Measurements from ENCODE around the gene UACA.

The UACA gene

DNA sequence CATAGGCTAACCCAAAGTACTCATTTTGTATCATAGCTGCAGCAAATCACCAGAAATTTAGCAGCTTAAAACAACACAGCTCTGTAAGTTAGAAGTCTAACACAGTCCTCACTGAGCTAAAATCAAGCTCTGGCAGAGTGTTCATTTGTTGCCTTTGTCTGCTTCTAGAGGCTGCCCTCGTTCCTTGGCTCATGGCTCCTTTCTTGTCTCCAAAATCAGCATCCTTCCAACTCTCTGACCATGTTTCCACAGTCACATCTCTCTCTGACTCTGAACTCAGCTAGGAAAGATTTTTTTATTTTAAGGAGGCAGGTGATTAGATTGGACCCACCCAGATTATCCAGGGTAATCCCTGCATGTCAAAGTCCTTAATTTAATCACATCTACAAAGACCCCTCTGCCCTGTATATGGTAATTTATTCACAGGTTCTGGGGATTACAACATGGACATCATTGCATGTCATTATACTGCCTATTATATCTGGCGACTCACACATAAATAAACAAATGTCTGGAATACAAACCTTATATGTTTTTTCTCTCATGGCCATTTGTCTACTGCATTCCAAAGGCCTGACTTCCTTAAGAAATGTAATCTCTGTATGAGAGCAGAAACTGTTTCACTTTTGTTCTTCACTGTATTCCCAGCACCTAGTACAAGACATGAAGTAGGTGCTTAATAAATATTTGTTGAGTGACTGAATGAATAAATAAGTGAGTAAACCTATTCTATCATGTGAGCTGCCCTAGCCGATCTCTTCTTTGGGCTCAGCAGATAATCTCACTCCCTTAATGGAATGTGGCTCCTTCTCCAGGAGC is 15.1 kb upstream of the UACA start:
- no peak for DNase-seq (ENCODE audit: extremely low spot score)
- ChIA-PET POLR2A (interaction anchor here (1.0 to 1.2 kb wide), 2 partner anchors 8 to 15 kb away, joined by 3 read pairs; partner anchors contain the start of gene UACA), CTCF (interaction anchor here (0.8 kb wide), 1 partner anchor 11 kb away, joined by 6 read pairs; no protein-coding TSS in a partner anchor)
- TF ChIP-seq, protein P1, sequence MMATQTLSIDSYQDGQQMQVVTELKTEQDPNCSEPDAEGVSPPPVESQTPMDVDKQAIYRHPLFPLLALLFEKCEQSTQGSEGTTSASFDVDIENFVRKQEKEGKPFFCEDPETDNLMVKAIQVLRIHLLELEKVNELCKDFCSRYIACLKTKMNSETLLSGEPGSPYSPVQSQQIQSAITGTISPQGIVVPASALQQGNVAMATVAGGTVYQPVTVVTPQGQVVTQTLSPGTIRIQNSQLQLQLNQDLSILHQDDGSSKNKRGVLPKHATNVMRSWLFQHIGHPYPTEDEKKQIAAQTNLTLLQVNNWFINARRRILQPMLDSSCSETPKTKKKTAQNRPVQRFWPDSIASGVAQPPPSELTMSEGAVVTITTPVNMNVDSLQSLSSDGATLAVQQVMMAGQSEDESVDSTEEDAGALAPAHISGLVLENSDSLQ (IDR thresholded peaks at IDR 0.05): no peak
- TF ChIP-seq BHLHE40 (IDR thresholded peaks at IDR 0.05; ENCODE audit: borderline replicate concordance) (no peak), LEF1 (IDR thresholded peaks at IDR 0.05; ENCODE audit: borderline replicate concordance) (no peak), CTBP1 (IDR thresholded peaks at IDR 0.05; ENCODE audit: borderline replicate concordance) (no peak), FOXK2 (IDR thresholded peaks at IDR 0.05) (no peak), SP1 (IDR thresholded peaks at IDR 0.05) (no peak), FOXM1 (IDR thresholded peaks at IDR 0.05; ENCODE audit: borderline replicate concordance) (no peak), ELF4 (IDR thresholded peaks at IDR 0.05) (no peak), ZNF384 (IDR thresholded peaks at IDR 0.05) (no peak), L3MBTL2 (conservative IDR thresholded peaks at IDR 0.05) (no peak), NFRKB (IDR thresholded peaks at IDR 0.05) (no peak), TARDBP (IDR thresholded peaks at IDR 0.05) (no peak), SUZ12 (IDR thresholded peaks at IDR 0.05) (no peak), HDGF (IDR thresholded peaks at IDR 0.05; ENCODE audit: borderline replicate concordance) (no peak)

DNA sequence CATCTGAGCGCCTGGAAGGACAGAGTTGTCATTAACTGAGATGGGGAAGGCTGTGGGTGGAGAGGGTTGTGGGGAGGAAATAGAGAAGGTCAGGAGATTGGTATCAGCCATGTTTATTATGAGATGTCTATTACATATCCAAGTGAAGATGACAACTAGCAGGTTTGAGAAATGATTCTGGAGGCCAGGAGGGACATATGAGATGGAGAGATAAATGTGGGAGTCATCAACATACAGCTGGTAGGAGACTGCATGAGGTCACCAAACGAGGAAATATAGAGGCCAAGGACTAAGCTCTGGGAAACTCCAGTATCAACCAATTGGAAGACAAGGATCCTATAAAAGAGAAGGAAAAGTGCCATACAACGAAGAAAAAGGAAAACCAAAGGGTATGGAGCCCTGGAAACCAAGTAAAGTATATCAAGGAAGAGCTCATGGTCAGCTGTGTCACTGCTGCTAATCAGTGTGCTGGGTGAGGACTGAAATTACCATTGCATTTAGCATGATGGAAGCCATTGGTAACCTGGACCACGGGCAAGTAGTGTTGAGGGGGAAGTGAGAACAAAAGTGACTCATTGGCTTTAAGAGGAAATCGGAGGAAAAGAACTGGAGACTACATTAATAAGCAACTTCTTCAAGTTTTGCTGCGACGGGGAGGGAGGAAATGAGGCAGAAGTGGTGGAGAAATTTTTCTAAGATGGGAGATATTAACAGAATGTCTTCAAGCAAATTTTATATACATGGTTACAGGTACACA is 14.0 kb upstream of the UACA start:
- ChIA-PET POLR2A (no interaction called here), CTCF (interaction anchor here (0.8 to 1.0 kb wide), 2 partner anchors 10 to 34 kb away, joined by 4 to 6 read pairs; no protein-coding TSS in a partner anchor)
- no peak for DNase-seq (ENCODE audit: extremely low spot score)
- TF ChIP-seq FOXM1 (IDR thresholded peaks at IDR 0.05; ENCODE audit: borderline replicate concordance) (no peak), CTBP1 (IDR thresholded peaks at IDR 0.05; ENCODE audit: borderline replicate concordance) (no peak), LEF1 (IDR thresholded peaks at IDR 0.05; ENCODE audit: borderline replicate concordance) (no peak), SUZ12 (IDR thresholded peaks at IDR 0.05) (no peak), SP1 (IDR thresholded peaks at IDR 0.05) (no peak), NFRKB (IDR thresholded peaks at IDR 0.05) (no peak), HDGF (IDR thresholded peaks at IDR 0.05; ENCODE audit: borderline replicate concordance) (no peak), BHLHE40 (IDR thresholded peaks at IDR 0.05; ENCODE audit: borderline replicate concordance) (no peak), L3MBTL2 (conservative IDR thresholded peaks at IDR 0.05) (no peak), ARNT (IDR thresholded peaks at IDR 0.05) (no peak), ELF4 (IDR thresholded peaks at IDR 0.05) (no peak), TARDBP (IDR thresholded peaks at IDR 0.05) (no peak)
- TF ChIP-seq, protein P1 (IDR thresholded peaks at IDR 0.05): no peak

DNA sequence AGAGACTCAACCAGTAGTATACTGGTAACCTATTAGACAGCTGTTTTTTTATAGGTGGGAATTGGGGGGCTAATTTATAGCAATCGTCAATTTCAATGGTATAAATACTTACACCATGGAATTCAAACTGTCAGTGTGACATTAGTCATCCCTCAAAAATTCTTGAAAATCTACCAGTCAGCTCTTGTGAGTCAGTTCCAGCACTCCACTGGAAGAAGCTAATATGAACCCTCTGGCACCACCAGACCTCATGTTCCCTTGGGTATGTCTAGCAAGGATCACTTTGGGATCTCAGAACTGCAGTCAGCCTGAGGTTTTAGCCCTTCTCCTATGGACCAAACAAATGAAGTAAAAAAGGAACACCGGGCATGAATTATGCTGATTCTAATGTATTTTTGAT is 11.8 kb upstream of the UACA start:
- TF ChIP-seq LEF1 (IDR thresholded peaks at IDR 0.05; ENCODE audit: borderline replicate concordance): no peak
- no peak for TF ChIP-seq FOXK2 (IDR thresholded peaks at IDR 0.05)
- TF ChIP-seq, protein P1 (IDR thresholded peaks at IDR 0.05): no peak
- TF ChIP-seq CTBP1 (IDR thresholded peaks at IDR 0.05; ENCODE audit: borderline replicate concordance): no peak
- no peak for TF ChIP-seq FOXM1 (IDR thresholded peaks at IDR 0.05; ENCODE audit: borderline replicate concordance)
- TF ChIP-seq TARDBP (IDR thresholded peaks at IDR 0.05): no peak
- no peak for TF ChIP-seq SUZ12 (IDR thresholded peaks at IDR 0.05)
- TF ChIP-seq FOXA1 (IDR thresholded peaks at IDR 0.05): no peak
- TF ChIP-seq BHLHE40 (IDR thresholded peaks at IDR 0.05; ENCODE audit: borderline replicate concordance): no peak
- POLR2A ChIA-PET: no interaction called here
- no peak for DNase-seq (ENCODE audit: extremely low spot score)
- CTCF ChIA-PET: no interaction called here

DNA sequence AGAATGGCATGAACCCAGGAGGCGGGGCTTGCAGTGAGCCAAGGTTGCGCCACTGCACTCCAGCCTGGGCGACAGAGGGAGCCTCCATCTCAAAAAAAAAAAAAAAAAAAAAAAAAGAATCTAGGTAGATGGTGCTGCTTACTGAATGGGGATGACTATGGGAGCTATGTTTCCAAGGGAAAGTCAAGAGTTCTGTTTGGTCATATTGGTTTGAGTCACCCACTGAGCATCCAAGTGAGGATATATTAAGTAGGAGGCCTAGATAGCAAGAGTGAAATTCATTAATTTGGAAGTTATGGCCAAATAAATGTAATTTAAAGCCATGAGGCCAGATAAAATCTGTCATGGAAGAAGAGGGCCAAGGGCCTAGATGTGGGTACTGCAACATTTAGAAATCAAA is 9.0 kb upstream of the UACA start:
- DNase-seq (ENCODE audit: extremely low spot score): no peak
- no peak for TF ChIP-seq SP1 (IDR thresholded peaks at IDR 0.05)
- no peak for TF ChIP-seq FOXK2 (IDR thresholded peaks at IDR 0.05)
- no peak for TF ChIP-seq FOXA1 (IDR thresholded peaks at IDR 0.05)
- TF ChIP-seq TARDBP (IDR thresholded peaks at IDR 0.05): no peak
- POLR2A ChIA-PET: interaction anchor here (1.4 kb wide), 1 partner anchor 9 kb away, joined by 6 read pairs; the partner anchor contains the start of gene UACA
- CTCF ChIA-PET: no interaction called here

DNA sequence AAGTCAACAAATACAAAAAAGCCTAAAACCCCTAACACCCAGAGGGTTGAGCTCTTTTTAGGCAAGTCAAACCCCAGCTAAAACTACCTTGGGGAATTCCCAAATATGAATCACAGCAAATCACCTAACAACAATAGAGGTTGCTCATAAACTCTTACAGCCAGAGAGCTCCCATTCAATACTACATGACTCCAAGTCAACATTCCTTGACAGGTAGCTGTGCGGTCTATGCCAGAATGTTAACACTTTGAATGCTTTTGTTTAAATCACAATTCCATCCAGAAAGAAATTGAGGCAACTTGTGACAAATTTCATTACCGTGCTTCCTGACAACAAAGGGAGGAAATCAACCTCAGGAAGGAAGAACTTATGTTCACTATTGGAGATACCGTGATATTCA is 7.5 kb upstream of the UACA start:
- TF ChIP-seq LEF1 (IDR thresholded peaks at IDR 0.05; ENCODE audit: borderline replicate concordance) (no peak), CTBP1 (IDR thresholded peaks at IDR 0.05; ENCODE audit: borderline replicate concordance) (no peak), FOXM1 (IDR thresholded peaks at IDR 0.05; ENCODE audit: borderline replicate concordance) (no peak), ZNF384 (IDR thresholded peaks at IDR 0.05) (no peak), FOXK2 (IDR thresholded peaks at IDR 0.05) (no peak), ARNT (IDR thresholded peaks at IDR 0.05) (no peak), FOXA1 (IDR thresholded peaks at IDR 0.05) (no peak), BHLHE40 (IDR thresholded peaks at IDR 0.05; ENCODE audit: borderline replicate concordance) (no peak), TARDBP (IDR thresholded peaks at IDR 0.05) (no peak), SUZ12 (IDR thresholded peaks at IDR 0.05) (no peak), NFRKB (IDR thresholded peaks at IDR 0.05) (no peak), L3MBTL2 (conservative IDR thresholded peaks at IDR 0.05) (no peak), HDGF (IDR thresholded peaks at IDR 0.05; ENCODE audit: borderline replicate concordance) (no peak), ELF4 (IDR thresholded peaks at IDR 0.05) (no peak), SP1 (IDR thresholded peaks at IDR 0.05) (no peak)
- TF ChIP-seq, protein P1 (IDR thresholded peaks at IDR 0.05): no peak
- ChIA-PET POLR2A (interaction anchor here (0.8 kb wide), 1 partner anchor 8 kb away, joined by 3 read pairs; no protein-coding TSS in a partner anchor), CTCF (interaction anchor here (1.0 to 1.3 kb wide), 2 partner anchors 14 to 19 kb away, joined by 3 to 4 read pairs; no protein-coding TSS in a partner anchor)
- DNase-seq (ENCODE audit: extremely low spot score): no peak

Measured in HEK293T (cell line).